GM12874 (cell line): Measurements from ENCODE around the gene ATXN1.

Source experiments
- TF ChIP-seq, protein P1 (sequence below): IDR thresholded peaks from 2 replicates; pipeline ENCODE4 v1.5.1; 2011; ENCODE audit warnings: low read depth, mild to moderate bottlenecking, control low read depth, low read length, moderate library complexity; ENCODE audit not compliant: insufficient read depth

The ATXN1 gene

DNA sequence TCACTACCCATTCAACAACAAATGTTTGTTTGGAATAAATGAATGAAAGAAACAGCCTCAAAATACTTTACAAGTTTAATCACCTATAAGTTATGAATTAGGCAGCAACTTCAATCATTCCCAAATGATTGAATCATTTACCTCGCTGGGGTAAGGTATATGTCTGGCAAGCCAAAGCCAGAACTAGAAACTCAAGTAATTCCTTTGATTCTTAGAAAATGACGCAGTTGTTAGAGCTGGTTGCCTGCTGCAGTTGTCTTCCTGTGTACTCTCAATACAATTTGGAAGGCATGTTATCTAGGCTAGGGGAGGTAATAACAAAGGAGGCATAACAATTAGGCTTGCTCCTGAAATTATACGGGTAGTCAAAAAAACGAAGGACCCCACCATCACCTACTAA is 160.6 kb downstream of the ATXN1 start:
- TF ChIP-seq, protein P1, sequence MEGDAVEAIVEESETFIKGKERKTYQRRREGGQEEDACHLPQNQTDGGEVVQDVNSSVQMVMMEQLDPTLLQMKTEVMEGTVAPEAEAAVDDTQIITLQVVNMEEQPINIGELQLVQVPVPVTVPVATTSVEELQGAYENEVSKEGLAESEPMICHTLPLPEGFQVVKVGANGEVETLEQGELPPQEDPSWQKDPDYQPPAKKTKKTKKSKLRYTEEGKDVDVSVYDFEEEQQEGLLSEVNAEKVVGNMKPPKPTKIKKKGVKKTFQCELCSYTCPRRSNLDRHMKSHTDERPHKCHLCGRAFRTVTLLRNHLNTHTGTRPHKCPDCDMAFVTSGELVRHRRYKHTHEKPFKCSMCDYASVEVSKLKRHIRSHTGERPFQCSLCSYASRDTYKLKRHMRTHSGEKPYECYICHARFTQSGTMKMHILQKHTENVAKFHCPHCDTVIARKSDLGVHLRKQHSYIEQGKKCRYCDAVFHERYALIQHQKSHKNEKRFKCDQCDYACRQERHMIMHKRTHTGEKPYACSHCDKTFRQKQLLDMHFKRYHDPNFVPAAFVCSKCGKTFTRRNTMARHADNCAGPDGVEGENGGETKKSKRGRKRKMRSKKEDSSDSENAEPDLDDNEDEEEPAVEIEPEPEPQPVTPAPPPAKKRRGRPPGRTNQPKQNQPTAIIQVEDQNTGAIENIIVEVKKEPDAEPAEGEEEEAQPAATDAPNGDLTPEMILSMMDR = no peak

DNA sequence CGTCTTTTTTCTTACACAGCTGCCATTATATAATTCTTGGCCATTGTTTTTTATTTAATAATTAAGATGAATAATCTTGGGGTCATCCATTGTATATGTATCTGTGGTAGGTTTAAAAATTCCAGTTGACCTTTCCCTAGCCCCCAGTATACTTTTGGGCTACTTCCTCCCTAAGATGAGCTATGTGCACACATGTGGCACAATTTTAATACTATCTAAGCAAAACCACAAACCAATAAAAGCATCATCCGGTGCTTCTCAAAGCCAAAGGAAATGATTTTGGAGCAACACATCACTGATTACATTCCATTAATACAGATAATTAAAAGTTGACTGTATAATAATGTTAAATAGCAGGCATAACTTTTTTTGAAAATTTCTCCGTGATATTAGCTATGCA is 161.2 kb downstream of the ATXN1 start:
- TF ChIP-seq, protein P1 = no peak

GRCh38 chr6:16596616-16597331 is 164.5 kb downstream of the ATXN1 start:
- TF ChIP-seq, protein P1 = no peak

DNA sequence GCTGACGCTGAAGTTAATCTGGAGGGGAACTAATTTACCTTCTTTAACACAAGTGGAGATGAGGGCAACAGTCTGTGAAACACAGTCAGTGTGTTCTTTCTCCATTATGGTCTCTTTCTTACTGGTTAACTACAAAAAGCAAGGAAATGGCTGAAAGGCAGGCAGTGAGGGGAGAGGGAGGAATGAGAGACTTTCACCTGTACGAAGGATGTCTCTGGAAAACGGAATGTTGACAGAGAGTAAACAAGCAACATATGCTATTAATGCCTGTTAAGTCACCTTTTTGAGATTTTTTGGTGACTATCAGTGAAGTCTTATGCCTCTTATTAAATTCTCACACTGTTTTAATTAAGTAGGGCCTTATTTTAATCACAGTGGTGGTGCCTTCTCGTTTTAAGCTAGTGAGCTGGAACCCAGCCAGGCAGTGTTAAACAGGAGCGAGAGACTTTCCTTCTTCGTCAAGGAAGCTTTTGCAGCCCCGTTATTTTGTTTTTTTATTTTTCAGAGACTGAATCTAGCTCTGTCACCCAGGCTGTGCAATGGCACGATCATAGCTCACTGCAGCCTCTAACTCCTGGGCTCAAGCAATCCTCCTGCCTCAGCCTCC is 165.6 kb downstream of the ATXN1 start:
- TF ChIP-seq, protein P1 = no peak

DNA sequence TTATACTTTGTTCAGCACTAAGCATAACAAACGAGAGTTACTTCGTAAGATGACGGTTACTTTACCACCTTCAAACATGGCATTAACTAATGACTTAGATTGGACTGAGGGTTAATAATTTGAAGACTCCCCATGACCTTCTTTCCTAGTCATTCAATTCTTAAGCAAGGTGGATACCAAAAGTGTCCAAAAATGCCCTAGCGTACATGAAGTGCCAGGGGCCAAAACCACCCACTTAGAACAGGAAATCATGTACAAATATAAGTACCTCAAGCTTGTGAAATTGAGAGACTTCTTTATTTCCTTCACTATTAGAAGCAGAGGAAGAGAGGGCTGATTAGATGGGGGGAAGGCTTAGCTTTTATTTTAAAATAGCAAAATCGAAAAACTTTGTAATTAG is 166.4 kb downstream of the ATXN1 start:
- TF ChIP-seq, protein P1 = no peak

- TF ChIP-seq, protein P1 = no peak
Measured at GRCh38 chr6:16592223-16592911, 168.9 kb downstream of the ATXN1 start.

GRCh38 chr6:16591396-16592222 is 169.7 kb downstream of the ATXN1 start:
- TF ChIP-seq, protein P1 = no peak
